NCI-H524 (cell line): ENCODE data around the gene ADK.
"Not testable (repeated sequence)": the region's sequence is repeated elsewhere in the genome, so short reads cannot be mapped to it uniquely, and the experiment has no call there.

Experiments
- DNase-seq, 2 experiments: peaks; one replicate each; lab custom pipeline; 2025; lab: John Stamatoyannopoulos, UW

The ADK gene

GRCh38 chr10:74305730-74306129 lies 154.7 kb downstream of the ADK start:
- DNase-seq: no peak

GRCh38 chr10:74306227-74306982 lies 155.4 kb downstream of the ADK start:
- DNase-seq: no peak

GRCh38 chr10:74307061-74307651 lies 156.1 kb downstream of the ADK start:
- no peak for DNase-seq

GRCh38 chr10:74310652-74311257 lies 159.7 kb downstream of the ADK start:
- no peak for DNase-seq

- no peak for DNase-seq
Measured at GRCh38 chr10:74314166-74314565, 163.1 kb downstream of the ADK start.

- DNase-seq: no peak
Measured at GRCh38 chr10:74320026-74320425, 169.0 kb downstream of the ADK start.

- no peak for DNase-seq
Measured at GRCh38 chr10:74320717-74321116, 169.7 kb downstream of the ADK start.

- no peak for DNase-seq
Measured at GRCh38 chr10:74322141-74322540, 171.1 kb downstream of the ADK start.

GRCh38 chr10:74322565-74322964 lies 171.5 kb downstream of the ADK start:
- no peak for DNase-seq

- DNase-seq: no peak
Measured at GRCh38 chr10:74328388-74328787, 177.4 kb downstream of the ADK start.

GRCh38 chr10:74329873-74330272 lies 178.9 kb downstream of the ADK start:
- DNase-seq: no peak

GRCh38 chr10:74330646-74331045 lies 179.6 kb downstream of the ADK start:
- no peak for DNase-seq

GRCh38 chr10:74332398-74332797 lies 181.4 kb downstream of the ADK start:
- DNase-seq: no peak

- DNase-seq: no peak
Measured at GRCh38 chr10:74333174-74333573, 182.2 kb downstream of the ADK start.

GRCh38 chr10:74334221-74334620 lies 183.2 kb downstream of the ADK start:
- no peak for DNase-seq

GRCh38 chr10:74335501-74335900 lies 184.5 kb downstream of the ADK start:
- no peak for DNase-seq

GRCh38 chr10:74337330-74338016 lies 186.5 kb downstream of the ADK start:
- no peak for DNase-seq

- DNase-seq: no peak
Measured at GRCh38 chr10:74342991-74343390, 192.0 kb downstream of the ADK start.

GRCh38 chr10:74343804-74344203 lies 192.8 kb downstream of the ADK start:
- no peak for DNase-seq

GRCh38 chr10:74344306-74344705 lies 193.3 kb downstream of the ADK start:
- DNase-seq: no peak

GRCh38 chr10:74347522-74347921 lies 196.5 kb downstream of the ADK start:
- DNase-seq: no peak

GRCh38 chr10:74353021-74353420 lies 202.0 kb downstream of the ADK start:
- DNase-seq: not testable (repeated sequence)

- no peak for DNase-seq
Measured at GRCh38 chr10:74361678-74362077, 210.7 kb downstream of the ADK start.
